Transverse colon (tissue), 4 donors: ENCODE measurements around the gene MMP24OS. TPM values are rescaled to one million over a fixed set of nuclear protein-coding genes. Genes with fewer than 3 reads are reported as not detected.

Experiments
- DNase-seq: peaks from one replicate; pipeline ENCODE4 v3.0.0-alpha.2; 2019
- H3K27ac ChIP-seq, 4 donors: fragments of 200-600 bp; sonication (generic); 2 replicates each; pipeline ENCODE4 v1.5.1; 2016 to 2018; ENCODE audit warnings: inconsistent platforms in 4 of 4
- H3K27me3 ChIP-seq: fragments of 200-600 bp; sonication (generic); 2 replicates; pipeline ENCODE4 v1.5.1; 2017; ENCODE audit warnings: inconsistent platforms
- H3K36me3 ChIP-seq, 4 donors: fragments of 200-600 bp; sonication (generic); 2 replicates each; pipeline ENCODE4 v1.5.1; 2017 to 2019; ENCODE audit warnings: inconsistent platforms in 4 of 4
- H3K4me1 ChIP-seq, 4 donors: fragments of 200-600 bp; sonication (generic); 2 replicates each; pipeline ENCODE4 v1.5.1; 2017 to 2020; ENCODE audit warnings: inconsistent platforms in 4 of 4
- H3K4me3 ChIP-seq, 4 donors: fragments of 200-600 bp; sonication (generic); 1 replicate in 1 of 4; 2 replicates in 3 of 4; pipeline versions ENCODE4 v1.5.1 to v1.6.1; 2017 to 2019; ENCODE audit warnings: inconsistent platforms in 4 of 4
- H3K9me3 ChIP-seq, 2 donors: fragments of 200-600 bp; sonication (generic); 2 replicates each; pipeline ENCODE4 v1.5.1; 2017 to 2019; ENCODE audit warnings: inconsistent platforms in 2 of 2
- CTCF ChIP-seq, 5 experiments: fragments of 200-600 bp in 3 of 5; fragments of 450-650 bp in 2 of 5; sonication (generic) in 3 of 5; IDR thresholded peaks; 1 replicate in 2 of 5; 2 replicates in 3 of 5; pipeline ENCODE4 v1.5.1; 2016 to 2017; ENCODE audit warnings: antibody characterized with exemption in 5 of 5, inconsistent platforms in 3 of 5, mild to moderate bottlenecking in 2 of 5, moderate library complexity in 1 of 5
- EP300 ChIP-seq: sonication (generic); formaldehyde crosslinking; IDR thresholded peaks from one replicate; pipeline ENCODE4 v1.6.1; 2017; ENCODE audit warnings: antibody characterized with exemption, low read depth
- POLR2A ChIP-seq: fragments of 450-650 bp; IDR thresholded peaks from one replicate; pipeline ENCODE4 v1.6.1; 2016; ENCODE audit warnings: antibody characterized with exemption, mild to moderate bottlenecking, moderate library complexity
- POLR2AphosphoS5 ChIP-seq, 3 donors: sonication (generic); formaldehyde crosslinking; IDR thresholded peaks; one replicate each; pipeline ENCODE4 v1.6.1; 2016; ENCODE audit warnings: antibody characterized with exemption in 3 of 3
- WGBS, 2 donors: methylation state at CpG; one replicate each; pipeline ENCODE4 v1.1.5; 2018; ENCODE audit warnings: low coverage in 1 of 2; 5-methylcytosine and 5-hydroxymethylcytosine counted together
- in situ Hi-C, 4 donors: fragments of 200-750 bp; cut with MboI; loops; one replicate each; pipeline versions ENCODE4 v1.15.0 to v1.15.1; 2017; ENCODE audit warnings: low sequenced_read_pairs in 3 of 4, low pct_ligation_motif_present in 1 of 4, low pct_unique_long_range_greater_than_20kb in 1 of 4
- intact Hi-C: fragments of 100-400 bp; cut with DNase I; formaldehyde crosslinking; loops from one replicate; pipeline ENCODE4 v1.15.1; 2023; ENCODE audit warnings: low total_unique reads
- total RNA-seq, 4 donors: library from RNA; depleted of rRNA; stranded (reverse); fragments of >200 nt; gene quantifications; one replicate each; pipeline ENCODE4 v1.1.0, GENCODE V29; 2016

MMP24OS gene
- total RNA-seq, 4 donors from 2014 or later = 32.4 to 81.1 (median 47.9) TPM

DNA sequence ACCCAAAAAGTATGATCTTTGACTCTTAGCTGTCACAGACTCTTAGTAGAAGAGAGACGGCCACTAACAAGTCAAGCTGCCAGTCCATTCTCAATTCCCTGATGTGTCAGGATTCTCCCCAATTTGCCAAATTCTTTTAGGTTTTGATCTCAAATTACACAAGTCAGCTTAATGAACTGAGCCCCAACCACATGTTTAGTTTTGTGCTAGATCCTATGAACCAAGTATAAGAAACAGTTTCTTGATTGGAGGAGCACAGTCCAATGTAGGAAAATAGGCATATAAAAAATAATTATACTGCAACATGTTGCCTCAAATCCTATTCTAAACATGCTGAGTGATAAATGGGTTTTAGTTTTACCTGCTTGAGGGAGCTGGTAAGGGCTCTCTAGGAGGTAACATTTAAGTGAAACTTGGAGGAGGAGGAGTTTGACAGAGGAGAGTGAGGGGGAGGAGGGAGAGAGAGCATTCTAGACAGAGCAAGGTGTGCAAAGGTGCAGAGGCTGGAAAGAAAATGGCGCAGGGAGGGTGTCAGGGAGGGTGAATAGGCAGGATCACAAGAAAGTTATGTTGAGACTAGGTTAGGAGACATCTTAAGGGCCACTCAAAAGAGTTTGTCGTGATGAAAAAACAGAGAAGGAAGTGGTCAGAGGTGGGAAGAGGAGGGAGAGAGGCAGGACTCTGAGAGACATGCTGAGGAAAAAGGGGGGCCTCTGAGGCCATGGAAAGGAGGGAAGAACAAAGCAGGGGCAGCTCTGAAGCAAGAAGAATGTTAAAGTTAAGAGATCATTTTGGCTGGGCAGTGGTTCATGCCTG is 37.1 kb upstream of the MMP24OS start:
- 69 to 81% methylated on average over 3 of the region's 3 CpGs for WGBS, 2 donors
- in situ Hi-C loops (no loop called here), intact Hi-C loops (no loop called here)
- Histone ChIP-seq H3K4me1 (peaks cover 15 to 39% (median 28%) of the 10 kb centered on the region in 4 donors), H3K27ac (peak overlapping the region in 3 of 4 donors; percentile 4 to 88 (median 84)), H3K9me3 (no peaks in the 10 kb centered on the region), H3K4me3 (no peak overlapping the region), H3K27me3 (no peaks in the 10 kb centered on the region), H3K36me3 (no peaks in the 10 kb centered on the region)
- DNase-seq = no peak
- TF ChIP-seq EP300 (no peak), POLR2AphosphoS5 (IDR thresholded peaks at IDR 0.05) (no peak), POLR2A (no peak), CTCF (IDR thresholded peaks at IDR 0.05) (no peak)

- TF ChIP-seq EP300 (no peak), POLR2AphosphoS5 (IDR thresholded peaks at IDR 0.05) (no peak), POLR2A (no peak), CTCF (IDR thresholded peaks at IDR 0.05) (no peak)
- Histone ChIP-seq H3K4me3 (no peak overlapping the region), H3K27me3 (no peaks in the 10 kb centered on the region), H3K9me3 (no peaks in the 10 kb centered on the region), H3K36me3 (no peaks in the 10 kb centered on the region), H3K27ac (no peak overlapping the region), H3K4me1 (peaks cover 4 to 15% (median 9%) of the 10 kb centered on the region in 4 donors)
- WGBS, 2 donors = 60 to 83% methylated on average over 1 of the region's 1 CpG
- in situ Hi-C loops (no loop called here), intact Hi-C loops (no loop called here)
- no peak for DNase-seq
Observed at GRCh38 chr20:35312318-35312717, 34.4 kb upstream of the MMP24OS start.

GRCh38 chr20:35311822-35312221 is 33.9 kb upstream of the MMP24OS start:
- Histone ChIP-seq H3K4me1 (peaks cover 7 to 15% (median 12%) of the 10 kb centered on the region in 4 donors), H3K9me3 (no peaks in the 10 kb centered on the region), H3K27ac (no peak overlapping the region), H3K27me3 (no peaks in the 10 kb centered on the region), H3K4me3 (no peak overlapping the region), H3K36me3 (no peaks in the 10 kb centered on the region)
- WGBS, 2 donors = 83 to 87% methylated on average over 4 to 5 of the region's 5 CpGs
- intact Hi-C loops (no loop called here), in situ Hi-C loops (no loop called here)
- DNase-seq = no peak
- no peak for TF ChIP-seq CTCF (IDR thresholded peaks at IDR 0.05)
- no peak for TF ChIP-seq POLR2AphosphoS5 (IDR thresholded peaks at IDR 0.05)
- TF ChIP-seq EP300 = no peak
- TF ChIP-seq POLR2A = no peak

DNA sequence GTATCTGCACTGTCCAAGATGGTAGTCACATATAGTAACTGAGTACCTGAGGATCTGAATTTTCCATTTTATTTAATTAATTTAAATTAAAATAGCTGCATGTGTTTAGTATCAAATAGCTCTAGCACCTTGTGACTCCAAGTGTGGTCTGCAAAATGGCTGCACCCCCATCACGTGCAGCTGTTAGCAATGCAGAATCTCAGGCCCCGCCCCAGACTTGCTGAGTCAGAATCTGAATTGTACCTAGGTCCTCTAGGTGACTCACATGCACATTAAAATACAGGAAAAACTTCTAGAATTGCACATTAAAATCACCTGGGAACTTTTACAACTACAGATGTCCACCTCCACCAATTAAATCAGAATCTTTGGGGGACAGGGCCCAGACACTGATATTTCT is 33.5 kb upstream of the MMP24OS start:
- no peak for TF ChIP-seq POLR2A
- no peak for TF ChIP-seq CTCF (IDR thresholded peaks at IDR 0.05)
- TF ChIP-seq EP300 = no peak
- TF ChIP-seq POLR2AphosphoS5 (IDR thresholded peaks at IDR 0.05) = no peak
- no peaks in the 10 kb centered on the region for H3K27me3 ChIP-seq
- in situ Hi-C loops (no loop called here), intact Hi-C loops (no loop called here)
- no peak overlapping the region for H3K4me3 ChIP-seq
- 76% methylated on average over 2 of the region's 2 CpGs; no CpG with 5 or more reads in 1 of the 2 donors for WGBS, 2 donors
- H3K4me1 ChIP-seq = peaks cover 7 to 18% (median 15%) of the 10 kb centered on the region in 4 donors
- H3K9me3 ChIP-seq = no peaks in the 10 kb centered on the region
- H3K36me3 ChIP-seq = no peaks in the 10 kb centered on the region
- DNase-seq = peak; percentile 55
- no peak overlapping the region for H3K27ac ChIP-seq
